GM23338 (cell line): Measurements from ENCODE around the gene NLGN1. TPM values are rescaled to one million over a fixed set of nuclear protein-coding genes. Genes with fewer than 3 reads are reported as not detected.

Source experiments
- polyA plus RNA-seq: library from polyadenylated mRNA; unstranded; fragments of >200 nt; fragmentation: Nextera tagmentation; extraction: Ambion mirVana; gene quantifications from 2 replicates; pipeline ENCODE4 v1.2.1, GENCODE V29; 2016
- small RNA-seq: library from RNA; depleted of rRNA; stranded (forward); fragments of <200 nt; gene quantifications from one replicate; pipeline ENCODE3, GENCODE V24; 2014; ENCODE audit warnings: low replicate concordance
- total RNA-seq: library from RNA; depleted of rRNA; stranded (reverse); fragments of >200 nt; shearing (Covaris generic); gene quantifications from 2 replicates; pipeline ENCODE4 v1.2.3, GENCODE V29; 2014

The NLGN1 gene
- total and polyA plus RNA-seq, 2 experiments from 2014 or later: 6.5 to 18.6 TPM

Small RNA genes within 50 kb of the gene (small RNA-seq; reads per million reads assigned to genes)
- not detected for gene RN7SKP234
